MM.1S (cell line): ENCODE data around the gene GNPTAB.

Source experiments
- DNase-seq: peaks from one replicate; pipeline ENCODE4 v3.0.0-alpha.2; 2015
- H2AFZ ChIP-seq: fragments of 300-600 bp; sonication (generic); 2 replicates; pipeline ENCODE4 v1.6.0; 2016; ENCODE audit warnings: antibody characterized with exemption, low read length
- H3F3A ChIP-seq: fragments of 300-600 bp; sonication (generic); 2 replicates; pipeline ENCODE4 v1.6.1; 2016; ENCODE audit warnings: mild to moderate bottlenecking, antibody characterized with exemption, low read length, moderate library complexity, mixed read lengths; ENCODE audit not compliant: insufficient read depth
- H3K27ac ChIP-seq: fragments of 300-600 bp; sonication (generic); 2 replicates; pipeline ENCODE4 v1.5.1; 2016; ENCODE audit warnings: mild to moderate bottlenecking, low read length
- H3K27me3 ChIP-seq: fragments of 300-600 bp; sonication (generic); replicated peaks from 2 replicates; pipeline ENCODE4 v1.6.0; 2016; ENCODE audit warnings: low read length; ENCODE audit not compliant: insufficient read depth
- H3K36me3 ChIP-seq: fragments of 300-600 bp; sonication (generic); replicated peaks from 2 replicates; pipeline ENCODE4 v1.6.1; 2016; ENCODE audit warnings: mild to moderate bottlenecking, low read length, mixed read lengths; ENCODE audit not compliant: insufficient read depth
- H3K4me1 ChIP-seq: fragments of 300-600 bp; sonication (generic); 2 replicates; pipeline ENCODE4 v1.6.1; 2016; ENCODE audit warnings: low read length, mixed read lengths
- H3K4me2 ChIP-seq: fragments of 300-600 bp; sonication (generic); 2 replicates; pipeline ENCODE4 v1.6.0; 2016; ENCODE audit warnings: low read depth, low read length
- H3K4me3 ChIP-seq: fragments of 300-600 bp; sonication (generic); 2 replicates; pipeline ENCODE4 v1.5.1; 2016; ENCODE audit warnings: low read length, mixed read lengths
- H3K79me2 ChIP-seq: fragments of 300-600 bp; sonication (generic); 2 replicates; pipeline ENCODE4 v1.6.1; 2016; ENCODE audit warnings: mixed run types, low read length, mixed read lengths
- H3K9ac ChIP-seq: fragments of 300-600 bp; sonication (generic); 2 replicates; pipeline ENCODE4 v1.6.1; 2016; ENCODE audit warnings: low read length, mixed read lengths
- H3K9me2 ChIP-seq: fragments of 300-600 bp; sonication (generic); replicated peaks from 2 replicates; pipeline ENCODE4 v1.6.1; 2016; ENCODE audit warnings: mild to moderate bottlenecking, low read length, mixed read lengths; ENCODE audit not compliant: insufficient read depth
- H3K9me3 ChIP-seq: fragments of 300-600 bp; sonication (generic); replicated peaks from 2 replicates; pipeline ENCODE4 v1.6.1; 2016; ENCODE audit warnings: mild to moderate bottlenecking, low read length, mixed read lengths; ENCODE audit not compliant: insufficient read depth
- H4K20me1 ChIP-seq: fragments of 300-600 bp; sonication (generic); 2 replicates; pipeline ENCODE4 v1.6.1; 2016; ENCODE audit warnings: mild to moderate bottlenecking, low read length, moderate library complexity, mixed read lengths; ENCODE audit not compliant: insufficient read depth
- EZH2 ChIP-seq: fragments of 300-600 bp; sonication (generic); optimal IDR thresholded peaks from 2 replicates; pipeline ENCODE3; 2017; ENCODE audit warnings: low read depth, mild to moderate bottlenecking, antibody characterized with exemption, low read length, mixed read lengths
- EZH2phosphoT487 ChIP-seq: fragments of 300-600 bp; sonication (generic); IDR thresholded peaks from 2 replicates; pipeline ENCODE4 v1.6.1; 2018; ENCODE audit warnings: antibody characterized with exemption, low read length
- TF ChIP-seq, protein P1 (sequence below): fragments of 300-600 bp; sonication (generic); IDR thresholded peaks from 2 replicates; pipeline ENCODE4 v1.5.1; 2016; ENCODE audit warnings: antibody characterized with exemption, low read length, mixed read lengths

Gene GNPTAB

DNA sequence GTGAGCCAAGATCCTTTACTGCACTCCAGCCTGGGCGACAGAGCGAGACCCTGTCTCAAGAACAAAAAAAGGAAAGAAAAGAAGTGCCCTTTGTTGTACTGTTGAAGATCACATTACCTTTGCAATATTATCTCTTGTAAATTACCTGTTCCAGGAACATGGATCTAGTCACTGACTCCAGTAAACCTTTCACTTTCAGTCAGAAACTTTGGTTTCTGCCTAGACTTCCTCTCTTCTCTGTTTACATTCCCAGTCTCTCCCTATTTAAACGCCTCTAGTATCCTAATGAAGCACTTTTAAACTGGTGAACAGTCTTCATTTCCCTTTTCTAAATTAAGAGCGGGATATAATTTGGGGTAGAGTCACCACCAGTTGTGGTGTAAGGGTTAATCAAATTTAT, 120.5 kb downstream of the GNPTAB start:
- TF ChIP-seq EZH2phosphoT487: no peak
- TF ChIP-seq, protein P1, sequence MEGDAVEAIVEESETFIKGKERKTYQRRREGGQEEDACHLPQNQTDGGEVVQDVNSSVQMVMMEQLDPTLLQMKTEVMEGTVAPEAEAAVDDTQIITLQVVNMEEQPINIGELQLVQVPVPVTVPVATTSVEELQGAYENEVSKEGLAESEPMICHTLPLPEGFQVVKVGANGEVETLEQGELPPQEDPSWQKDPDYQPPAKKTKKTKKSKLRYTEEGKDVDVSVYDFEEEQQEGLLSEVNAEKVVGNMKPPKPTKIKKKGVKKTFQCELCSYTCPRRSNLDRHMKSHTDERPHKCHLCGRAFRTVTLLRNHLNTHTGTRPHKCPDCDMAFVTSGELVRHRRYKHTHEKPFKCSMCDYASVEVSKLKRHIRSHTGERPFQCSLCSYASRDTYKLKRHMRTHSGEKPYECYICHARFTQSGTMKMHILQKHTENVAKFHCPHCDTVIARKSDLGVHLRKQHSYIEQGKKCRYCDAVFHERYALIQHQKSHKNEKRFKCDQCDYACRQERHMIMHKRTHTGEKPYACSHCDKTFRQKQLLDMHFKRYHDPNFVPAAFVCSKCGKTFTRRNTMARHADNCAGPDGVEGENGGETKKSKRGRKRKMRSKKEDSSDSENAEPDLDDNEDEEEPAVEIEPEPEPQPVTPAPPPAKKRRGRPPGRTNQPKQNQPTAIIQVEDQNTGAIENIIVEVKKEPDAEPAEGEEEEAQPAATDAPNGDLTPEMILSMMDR: no peak
- TF ChIP-seq EZH2: no peak
- Histone ChIP-seq H3K4me1 (peaks cover 12% of the 10 kb centered on the region), H3K4me3 (no peak overlapping the region), H3K9me2 (no peaks in the 10 kb centered on the region), H3K79me2 (peaks cover 77% of the 10 kb centered on the region), H3K4me2 (no peak overlapping the region), H3K36me3 (no peaks in the 10 kb centered on the region), H3K9ac (no peak overlapping the region), H2AFZ (no peak overlapping the region), H3K9me3 (no peaks in the 10 kb centered on the region), H4K20me1 (peaks cover 4% of the 10 kb centered on the region; the same call in 1 of the 2 replicates), H3K27ac (no peak overlapping the region), H3F3A (0 out of 2 replicates have a peak, but pooled peaks cover 3% of the 10 kb centered on the region), H3K27me3 (no peaks in the 10 kb centered on the region)
- no peak for DNase-seq

DNA sequence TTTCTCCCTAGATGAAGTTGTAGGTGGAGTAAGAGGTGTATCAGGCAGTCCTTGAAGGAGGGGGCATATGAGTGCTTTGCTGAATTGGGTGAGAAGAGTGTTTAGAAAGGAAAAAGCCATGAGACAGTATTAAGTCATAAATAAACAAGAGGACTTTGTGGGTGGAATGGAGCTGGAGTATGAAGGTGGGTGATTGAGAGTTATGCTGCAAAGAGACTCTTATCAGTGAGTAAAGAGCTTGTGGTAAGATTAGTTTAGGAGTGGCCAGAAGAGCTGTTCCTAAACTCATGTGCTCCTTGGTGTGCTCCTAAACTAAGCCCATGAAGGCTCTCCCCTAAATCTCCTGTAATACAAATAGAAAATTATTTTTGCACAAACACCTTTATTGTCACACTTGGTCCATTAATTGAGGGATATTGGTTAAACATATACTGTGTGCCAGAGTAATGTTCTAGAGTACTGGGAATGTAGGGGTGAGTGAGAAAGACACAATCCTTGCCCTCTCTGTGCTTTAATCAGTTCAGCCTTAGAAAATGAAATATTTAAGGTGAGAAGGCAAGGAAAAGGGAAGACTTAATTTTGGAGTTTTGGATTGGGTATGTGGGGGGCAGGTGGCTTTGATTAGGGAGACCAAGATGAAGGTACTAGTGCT, 123.5 kb downstream of the GNPTAB start:
- H3K4me3 ChIP-seq: no peak overlapping the region
- no peaks in the 10 kb centered on the region for H3F3A ChIP-seq
- TF ChIP-seq, protein P1: no peak
- TF ChIP-seq EZH2 (no peak), EZH2phosphoT487 (no peak)
- H3K9ac ChIP-seq: no peak overlapping the region
- no peak for DNase-seq
- no peak overlapping the region for H3K4me2 ChIP-seq
- H3K27me3 ChIP-seq: no peaks in the 10 kb centered on the region
- H3K79me2 ChIP-seq: peaks cover 75% of the 10 kb centered on the region
- H3K4me1 ChIP-seq: peaks cover 12% of the 10 kb centered on the region
- no peak overlapping the region for H2AFZ ChIP-seq
- no peaks in the 10 kb centered on the region; the same call in 1 of the 2 replicates for H4K20me1 ChIP-seq
- no peaks in the 10 kb centered on the region for H3K9me2 ChIP-seq
- no peaks in the 10 kb centered on the region for H3K9me3 ChIP-seq
- H3K36me3 ChIP-seq: no peaks in the 10 kb centered on the region
- no peak overlapping the region for H3K27ac ChIP-seq

DNA sequence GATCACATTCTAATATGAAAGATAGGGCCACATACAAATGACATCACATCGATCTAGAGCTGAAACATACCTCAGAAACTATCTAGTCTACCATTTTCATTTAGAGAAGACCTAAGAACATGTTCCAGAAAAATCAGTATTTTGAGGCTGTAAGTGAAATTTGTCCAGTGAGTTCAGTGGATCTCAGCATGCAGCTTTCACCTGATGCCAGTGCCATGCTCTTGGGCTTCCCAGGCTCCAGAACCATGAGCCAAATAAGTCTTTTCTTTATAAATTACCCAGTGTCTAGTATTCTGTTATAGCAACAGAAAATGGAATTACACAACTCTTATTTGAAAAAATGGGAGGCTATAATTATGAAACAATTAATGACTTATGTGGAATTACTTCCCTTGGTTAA, 124.4 kb downstream of the GNPTAB start:
- Histone ChIP-seq H3K36me3 (no peaks in the 10 kb centered on the region), H3K27ac (no peak overlapping the region), H2AFZ (no peak overlapping the region), H4K20me1 (no peaks in the 10 kb centered on the region; the same call in 1 of the 2 replicates), H3F3A (no peaks in the 10 kb centered on the region), H3K9me2 (no peaks in the 10 kb centered on the region), H3K9ac (no peak overlapping the region), H3K4me3 (no peak overlapping the region), H3K9me3 (no peaks in the 10 kb centered on the region), H3K4me2 (no peak overlapping the region), H3K27me3 (no peaks in the 10 kb centered on the region), H3K4me1 (peaks cover 12% of the 10 kb centered on the region), H3K79me2 (peaks cover 75% of the 10 kb centered on the region)
- TF ChIP-seq EZH2 (no peak), EZH2phosphoT487 (no peak)
- TF ChIP-seq, protein P1: no peak
- DNase-seq: no peak
